Progenitor cell of endocrine pancreas (in vitro differentiated cells): ENCODE results near the gene HES2. TPM values are rescaled to one million over a fixed set of nuclear protein-coding genes. Genes with fewer than 3 reads are reported as not detected.

Experiments used
- DNase-seq: peaks from one replicate; pipeline ENCODE4 v3.0.0; 2021; ENCODE audit warnings: low spot score; ENCODE audit not compliant: unreplicated experiment
- H3K27ac Mint-ChIP-seq: 2 replicates; pipeline ENCODE4 v1.8.0; 2021; ENCODE audit warnings: mild to moderate bottlenecking, moderate library complexity, mixed read lengths
- H3K27me3 Mint-ChIP-seq: 2 replicates; pipeline ENCODE4 v1.8.0; 2021; ENCODE audit warnings: mixed read lengths
- H3K36me3 Mint-ChIP-seq: 2 replicates; pipeline ENCODE4 v1.8.0; 2022; ENCODE audit warnings: mixed read lengths; ENCODE audit not compliant: insufficient read depth
- H3K4me1 Mint-ChIP-seq: 2 replicates; pipeline ENCODE4 v1.8.0; 2021; ENCODE audit warnings: low read depth, mixed read lengths
- H3K4me3 Mint-ChIP-seq: 2 replicates; pipeline ENCODE4 v1.8.0; 2021; ENCODE audit warnings: low read depth, mild to moderate bottlenecking, moderate library complexity, mixed read lengths
- H3K9me3 Mint-ChIP-seq: 2 replicates; pipeline ENCODE4 v1.8.0; 2021; ENCODE audit warnings: low read depth, mixed read lengths
- CTCF ChIP-seq: fragments of 200-600 bp; sonication (generic); IDR thresholded peaks from one replicate; pipeline ENCODE4 v1.5.0; 2021; ENCODE audit warnings: antibody characterized with exemption, mild to moderate bottlenecking; ENCODE audit not compliant: unreplicated experiment
- total RNA-seq: library from RNA; stranded (reverse); gene quantifications from 2 replicates; pipeline ENCODE4 v1.2.1, GENCODE V29; 2021

HES2 gene
- total RNA-seq, 1 donor from 2014 or later = 0.12 TPM

GRCh38 chr1:6417961-6418667 is 1.6 kb downstream of the HES2 start:
- no peak for DNase-seq
- H3K4me1 Mint-ChIP-seq = peaks cover 3% of the 10 kb centered on the region
- no peaks in the 10 kb centered on the region for H3K36me3 Mint-ChIP-seq
- no peaks in the 10 kb centered on the region for H3K9me3 Mint-ChIP-seq
- H3K27ac Mint-ChIP-seq = no peak overlapping the region
- TF ChIP-seq CTCF = no peak
- peaks cover 77% of the 10 kb centered on the region for H3K27me3 Mint-ChIP-seq
- no peak overlapping the region for H3K4me3 Mint-ChIP-seq

- Mint-ChIP-seq H3K4me1 (peaks cover 4% of the 10 kb centered on the region), H3K27me3 (peaks cover 70% of the 10 kb centered on the region), H3K36me3 (no peaks in the 10 kb centered on the region), H3K4me3 (no peak overlapping the region), H3K27ac (no peak overlapping the region), H3K9me3 (no peaks in the 10 kb centered on the region)
- DNase-seq = no peak
- TF ChIP-seq CTCF = no peak
Observed at GRCh38 chr1:6416906-6417305, 2.8 kb downstream of the HES2 start.

GRCh38 chr1:6416295-6416656 is 3.4 kb downstream of the HES2 start:
- no peaks in the 10 kb centered on the region for H3K9me3 Mint-ChIP-seq
- peaks cover 4% of the 10 kb centered on the region for H3K4me1 Mint-ChIP-seq
- no peak for DNase-seq
- H3K4me3 Mint-ChIP-seq = no peak overlapping the region
- TF ChIP-seq CTCF = no peak
- peaks cover 66% of the 10 kb centered on the region for H3K27me3 Mint-ChIP-seq
- no peak overlapping the region for H3K27ac Mint-ChIP-seq
- no peaks in the 10 kb centered on the region for H3K36me3 Mint-ChIP-seq

- DNase-seq = no peak
- no peaks in the 10 kb centered on the region for H3K9me3 Mint-ChIP-seq
- H3K36me3 Mint-ChIP-seq = no peaks in the 10 kb centered on the region
- no peak overlapping the region for H3K27ac Mint-ChIP-seq
- TF ChIP-seq CTCF = no peak
- H3K4me1 Mint-ChIP-seq = peaks cover 4% of the 10 kb centered on the region
- H3K27me3 Mint-ChIP-seq = peaks cover 61% of the 10 kb centered on the region
- no peak overlapping the region for H3K4me3 Mint-ChIP-seq
Observed at GRCh38 chr1:6414881-6415626, 4.7 kb downstream of the HES2 start.

- Mint-ChIP-seq H3K4me1 (peaks cover 4% of the 10 kb centered on the region), H3K4me3 (no peak overlapping the region), H3K9me3 (no peaks in the 10 kb centered on the region), H3K27ac (no peak overlapping the region), H3K36me3 (no peaks in the 10 kb centered on the region), H3K27me3 (peaks cover 61% of the 10 kb centered on the region)
- no peak for DNase-seq
- TF ChIP-seq CTCF = peak; percentile 61
Observed at GRCh38 chr1:6414443-6414844, 5.3 kb downstream of the HES2 start.
